NCI-H187 (cell line): ENCODE results near the gene PCDHGA8.
"Not testable (repeated sequence)": the region's sequence is repeated elsewhere in the genome, so short reads cannot be mapped to it uniquely, and the experiment has no call there.

ENCODE experiments used
- DNase-seq, 2 experiments: peaks; one replicate each; lab custom pipeline; 2025; lab: John Stamatoyannopoulos, UW

PCDHGA8 gene

GRCh38 chr5:141392429-141393198 lies at the start of gene PCDHGA8:
TSS of gene PCDHGA8 (plus strand) at chr5:141392633. CDS start at chr5:141392814, 181 bp downstream.
- DNase-seq = no peak

GRCh38 chr5:141342773-141343172 lies 49.7 kb upstream of the PCDHGA8 start:
- DNase-seq = no peak

GRCh38 chr5:141343242-141343952 lies 49.0 kb upstream of the PCDHGA8 start, which contains the start of gene PCDHGA3:
TSS of gene PCDHGA3 (plus strand) at chr5:141343829. CDS start at chr5:141344034, 205 bp downstream.
- no peak for DNase-seq

- no peak for DNase-seq
Measured at GRCh38 chr5:141343953-141344463, 48.4 kb upstream of the PCDHGA8 start.

- no peak for DNase-seq
Measured at GRCh38 chr5:141345327-141345726, 47.1 kb upstream of the PCDHGA8 start.

GRCh38 chr5:141346017-141346416 lies 46.4 kb upstream of the PCDHGA8 start:
- DNase-seq = not testable (repeated sequence)

- DNase-seq = peak; percentile 22 to 40
Measured at GRCh38 chr5:141349917-141350619, 42.4 kb upstream of the PCDHGA8 start, which contains the start of gene PCDHGB1. TSS of gene PCDHGB1 (plus strand) at chr5:141350099. CDS start at chr5:141350261, 162 bp downstream.

- DNase-seq = no peak
Measured at GRCh38 chr5:141351591-141351990, 40.8 kb upstream of the PCDHGA8 start.

GRCh38 chr5:141354900-141355469 lies 37.4 kb upstream of the PCDHGA8 start, which contains the start of gene PCDHGA4:
TSS of gene PCDHGA4 (plus strand) at chr5:141355021. CDS start at chr5:141355108, 87 bp downstream.
- no peak for DNase-seq

GRCh38 chr5:141355641-141356040 lies 36.8 kb upstream of the PCDHGA8 start:
- DNase-seq = no peak

- no peak for DNase-seq
Measured at GRCh38 chr5:141356133-141356532, 36.3 kb upstream of the PCDHGA8 start.

GRCh38 chr5:141356950-141357349 lies 35.5 kb upstream of the PCDHGA8 start:
- DNase-seq = no peak

GRCh38 chr5:141359790-141360426 lies 32.5 kb upstream of the PCDHGA8 start, which contains the start of gene PCDHGB2:
TSS of gene PCDHGB2 (plus strand) at chr5:141359994. CDS start at chr5:141360136, 142 bp downstream.
- no peak for DNase-seq

GRCh38 chr5:141360685-141361084 lies 31.7 kb upstream of the PCDHGA8 start:
- DNase-seq = no peak

- no peak for DNase-seq
Measured at GRCh38 chr5:141362719-141363118, 29.7 kb upstream of the PCDHGA8 start.

GRCh38 chr5:141363952-141364660 lies 28.3 kb upstream of the PCDHGA8 start, which contains the start of gene PCDHGA5:
TSS of gene PCDHGA5 (plus strand) at chr5:141364162. CDS start at chr5:141364331, 169 bp downstream.
- no peak for DNase-seq

- DNase-seq = no peak
Measured at GRCh38 chr5:141366016-141366896, 26.2 kb upstream of the PCDHGA8 start.

- DNase-seq = no peak
Measured at GRCh38 chr5:141369994-141370848, 22.2 kb upstream of the PCDHGA8 start, which contains the start of gene PCDHGB3. TSS of gene PCDHGB3 (plus strand) at chr5:141370242. CDS start at chr5:141370395, 153 bp downstream.
